SK-N-SH treated with all-trans-retinoic acid at 6 μM for 48 hours (cell line): ENCODE measurements around the gene RAB5A.
"Not testable (repeated sequence)": the region's sequence is repeated elsewhere in the genome, so short reads cannot be mapped to it uniquely, and the experiment has no call there.

ENCODE experiments used
- ATAC-seq: fragments of 200-7000 bp; cut with Tn5 transposase; 3 replicates; pipeline ENCODE4 v1.9.1; 2020; ENCODE audit warnings: mild to moderate bottlenecking, moderate library complexity
- ARNTL ChIP-seq: fragments of 450-650 bp; formaldehyde crosslinking; IDR thresholded peaks from 2 replicates; pipeline ENCODE4 v1.5.0; 2020; ENCODE audit warnings: low read depth, mild to moderate bottlenecking, moderate library complexity, borderline replicate concordance
- BACH2 ChIP-seq: fragments of 250-450 bp; sonication (Bioruptor Pico); IDR thresholded peaks from 2 replicates; pipeline ENCODE4 v1.9.0; 2021; ENCODE audit warnings: mild to moderate bottlenecking, borderline replicate concordance
- CREB5 ChIP-seq: fragments of 250-450 bp; sonication (Bioruptor Pico); IDR thresholded peaks from 2 replicates; pipeline ENCODE4 v1.5.1; 2020; ENCODE audit warnings: low read depth, mild to moderate bottlenecking, moderate library complexity
- CSDC2 ChIP-seq: fragments of 250-450 bp; sonication (Bioruptor Pico); IDR thresholded peaks from 2 replicates; pipeline ENCODE4 v1.5.0; 2020; ENCODE audit warnings: mild to moderate bottlenecking, moderate library complexity
- CSRNP3 ChIP-seq: fragments of 250-450 bp; sonication (Bioruptor Pico); IDR thresholded peaks from 2 replicates; pipeline ENCODE4 v1.5.1; 2021; ENCODE audit warnings: mild to moderate bottlenecking, moderate library complexity
- ESRRG ChIP-seq: fragments of 250-450 bp; sonication (Bioruptor Pico); IDR thresholded peaks from 2 replicates; pipeline ENCODE4 v1.6.1; 2021; ENCODE audit warnings: mild to moderate bottlenecking
- GLIS3 ChIP-seq: fragments of 250-450 bp; sonication (Bioruptor Pico); IDR thresholded peaks from 2 replicates; pipeline ENCODE4 v1.5.0; 2020; ENCODE audit warnings: mild to moderate bottlenecking, moderate library complexity
- ISL1 ChIP-seq: fragments of 250-450 bp; sonication (Bioruptor Pico); IDR thresholded peaks from 2 replicates; pipeline ENCODE4 v2.1.2; 2022; ENCODE audit warnings: mild to moderate bottlenecking, moderate library complexity
- OSR1 ChIP-seq: fragments of 250-450 bp; sonication (Bioruptor Pico); IDR thresholded peaks from 2 replicates; pipeline ENCODE4 v1.8.0; 2022; ENCODE audit warnings: moderate library complexity, mild to moderate bottlenecking, inconsistent platforms
- PATZ1 ChIP-seq: fragments of 250-450 bp; sonication (Bioruptor Pico); IDR thresholded peaks from 2 replicates; pipeline ENCODE4 v1.8.0; 2020; ENCODE audit warnings: mild to moderate bottlenecking, moderate library complexity, borderline replicate concordance
- PPARA ChIP-seq: fragments of 250-450 bp; sonication (Bioruptor Pico); IDR thresholded peaks from 2 replicates; pipeline ENCODE4 v1.5.0; 2020; ENCODE audit warnings: mild to moderate bottlenecking, borderline replicate concordance
- SNAI2 ChIP-seq: fragments of 250-450 bp; sonication (Bioruptor Pico); IDR thresholded peaks from 2 replicates; pipeline ENCODE4 v1.5.0; 2020; ENCODE audit warnings: mild to moderate bottlenecking, moderate library complexity
- TCF4 ChIP-seq: fragments of 250-450 bp; sonication (Bioruptor Pico); IDR thresholded peaks from 2 replicates; pipeline ENCODE4 v1.8.0; 2021; ENCODE audit warnings: mild to moderate bottlenecking, moderate library complexity, borderline replicate concordance
- TOX ChIP-seq: fragments of 250-450 bp; sonication (Bioruptor Pico); IDR thresholded peaks from 2 replicates; pipeline ENCODE4 v1.8.0; 2021; ENCODE audit warnings: mild to moderate bottlenecking, moderate library complexity, borderline replicate concordance
- TSHZ2 ChIP-seq: fragments of 250-450 bp; sonication (Bioruptor Pico); IDR thresholded peaks from 2 replicates; pipeline ENCODE4 v1.5.0; 2020; ENCODE audit warnings: mild to moderate bottlenecking, moderate library complexity
- ZC3H10 ChIP-seq: fragments of 250-450 bp; sonication (Bioruptor Pico); IDR thresholded peaks from 2 replicates; pipeline ENCODE4 v1.5.1; 2021; ENCODE audit warnings: mild to moderate bottlenecking, moderate library complexity
- ZFP3 ChIP-seq: fragments of 250-450 bp; sonication (Bioruptor Pico); IDR thresholded peaks from 2 replicates; pipeline ENCODE4 v1.5.0; 2020; ENCODE audit warnings: mild to moderate bottlenecking, moderate library complexity
- ZFP30 ChIP-seq: fragments of 450-650 bp; formaldehyde crosslinking; IDR thresholded peaks from 2 replicates; pipeline ENCODE4 v1.5.0; 2022; ENCODE audit warnings: mild to moderate bottlenecking, moderate library complexity
- ZNF565 ChIP-seq: fragments of 450-650 bp; formaldehyde crosslinking; conservative IDR thresholded peaks from 2 replicates; pipeline ENCODE4 v1.5.0; 2020; ENCODE audit warnings: low read depth, mild to moderate bottlenecking, moderate library complexity
- ZNF70 ChIP-seq: fragments of 450-650 bp; formaldehyde crosslinking; IDR thresholded peaks from 2 replicates; pipeline ENCODE4 v1.5.0; 2020; ENCODE audit warnings: mild to moderate bottlenecking, moderate library complexity
- ZNF8 ChIP-seq: fragments of 450-650 bp; formaldehyde crosslinking; IDR thresholded peaks from 2 replicates; pipeline ENCODE4 v1.5.0; 2020; ENCODE audit warnings: mild to moderate bottlenecking, moderate library complexity

RAB5A gene

GRCh38 chr3:20012164-20012563, 65.3 kb downstream of the RAB5A start, which contains the start of gene PP2D1:
Gene PP2D1 (minus strand): TSS chr3:20012264. CDS start chr3:20012072, 192 bp downstream.
- no peak for ATAC-seq
- TF ChIP-seq CREB5 (CRISPR knock-in tag) (no peak), ESRRG (CRISPR knock-in tag) (no peak), SNAI2 (CRISPR knock-in tag) (no peak), PATZ1 (CRISPR knock-in tag) (no peak), PPARA (CRISPR knock-in tag) (no peak), ZFP30 (CRISPR knock-in tag) (no peak), ZFP3 (CRISPR knock-in tag) (no peak), ARNTL (no peak), CSRNP3 (CRISPR knock-in tag) (no peak), GLIS3 (no peak), TOX (CRISPR knock-in tag) (no peak)

- TF ChIP-seq TOX (CRISPR knock-in tag) = no peak
- no peak for TF ChIP-seq ESRRG (CRISPR knock-in tag)
- TF ChIP-seq ZNF565 (CRISPR knock-in tag) = no peak
- TF ChIP-seq PPARA (CRISPR knock-in tag) = no peak
- TF ChIP-seq ARNTL = no peak
- no peak for TF ChIP-seq TCF4 (CRISPR knock-in tag)
- no peak for TF ChIP-seq BACH2 (CRISPR knock-in tag)
- no peak for ATAC-seq
These were observed 66.5 kb downstream of the RAB5A start for GRCh38 chr3:20013396-20013795.

- no peak for ATAC-seq
- no peak for TF ChIP-seq TOX (CRISPR knock-in tag)
- no peak for TF ChIP-seq CSDC2 (CRISPR knock-in tag)
- no peak for TF ChIP-seq SNAI2 (CRISPR knock-in tag)
- no peak for TF ChIP-seq GLIS3
- TF ChIP-seq ZFP30 (CRISPR knock-in tag) = no peak
- no peak for TF ChIP-seq PPARA (CRISPR knock-in tag)
- no peak for TF ChIP-seq ZNF565 (CRISPR knock-in tag)
- TF ChIP-seq ISL1 (CRISPR knock-in tag) = no peak
- TF ChIP-seq TCF4 (CRISPR knock-in tag) = no peak
- no peak for TF ChIP-seq ARNTL
- TF ChIP-seq CREB5 (CRISPR knock-in tag) = no peak
- no peak for TF ChIP-seq ZFP3 (CRISPR knock-in tag)
- TF ChIP-seq ZC3H10 (CRISPR knock-in tag) = no peak
- no peak for TF ChIP-seq BACH2 (CRISPR knock-in tag)
- TF ChIP-seq TSHZ2 (CRISPR knock-in tag) = no peak
- no peak for TF ChIP-seq ZNF8 (CRISPR knock-in tag)
- no peak for TF ChIP-seq PATZ1 (CRISPR knock-in tag)
- TF ChIP-seq CSRNP3 (CRISPR knock-in tag) = no peak
- no peak for TF ChIP-seq ZNF70
- no peak for TF ChIP-seq OSR1 (CRISPR knock-in tag)
- TF ChIP-seq, all 23 proteins: peak for 0
These were observed 68.6 kb downstream of the RAB5A start for GRCh38 chr3:20015525-20015924.

- ATAC-seq = not testable (repeated sequence)
These were observed 69.2 kb downstream of the RAB5A start for GRCh38 chr3:20016076-20016475.
